ENCODE data around the gene SFRP5.

Gene SFRP5

GRCh38 chr10:97763947-97764346, 7.9 kb downstream of the SFRP5 start:
- DNase-seq = no peak

GRCh38 chr10:97763411-97763810, 8.4 kb downstream of the SFRP5 start:
- no peak for DNase-seq

- no peak for DNase-seq
Observed at GRCh38 chr10:97762816-97763215, 9.0 kb downstream of the SFRP5 start.

GRCh38 chr10:97762056-97762455, 9.7 kb downstream of the SFRP5 start:
- DNase-seq = no peak

- no peak for DNase-seq
Observed at GRCh38 chr10:97761331-97761865, 10.4 kb downstream of the SFRP5 start.

GRCh38 chr10:97760461-97761257, 11.1 kb downstream of the SFRP5 start:
- DNase-seq = no peak

- DNase-seq = no peak
Observed at GRCh38 chr10:97759946-97760345, 11.9 kb downstream of the SFRP5 start.

- DNase-seq = peak; percentile 20
Observed at GRCh38 chr10:97759158-97759887, 12.5 kb downstream of the SFRP5 start.

GRCh38 chr10:97757471-97757870, 14.3 kb downstream of the SFRP5 start:
- DNase-seq = no peak

- DNase-seq = no peak
Observed at GRCh38 chr10:97755718-97756117, 16.1 kb downstream of the SFRP5 start.

- DNase-seq = no peak
Observed at GRCh38 chr10:97754726-97755125, 17.1 kb downstream of the SFRP5 start.

GRCh38 chr10:97752956-97753355, 18.8 kb downstream of the SFRP5 start:
- DNase-seq = no peak

- no peak for DNase-seq
Observed at GRCh38 chr10:97748116-97748515, 23.7 kb downstream of the SFRP5 start.

GRCh38 chr10:97747573-97747972, 24.2 kb downstream of the SFRP5 start:
- no peak for DNase-seq

GRCh38 chr10:97744405-97745035, 27.3 kb downstream of the SFRP5 start:
- DNase-seq = no peak

- no peak for DNase-seq
Observed at GRCh38 chr10:97743169-97743943, 28.4 kb downstream of the SFRP5 start.

- DNase-seq = no peak
Observed at GRCh38 chr10:97740613-97741012, 31.2 kb downstream of the SFRP5 start.

- DNase-seq = no peak
Observed at GRCh38 chr10:97738616-97739015, 33.2 kb downstream of the SFRP5 start.

- DNase-seq = no peak
Observed at GRCh38 chr10:97737770-97738265, 34.0 kb downstream of the SFRP5 start.

GRCh38 chr10:97736902-97737769, 34.7 kb downstream of the SFRP5 start, which contains the start of gene ZFYVE27:
Gene ZFYVE27, plus strand, starts transcription at chr10:97737128. Its CDS starts 1,350 bp downstream, at chr10:97738478.
- peak; percentile 82 for DNase-seq

GRCh38 chr10:97736403-97736901, 35.3 kb downstream of the SFRP5 start:
- no peak for DNase-seq
